HPDE6-E6E7 (cell line): ENCODE measurements around the gene EREG.
A peak's percentile ranks its signal among the peaks of the same experiment; 100 is the strongest.
"Not testable (repeated sequence)": the region's sequence is repeated elsewhere in the genome, so short reads cannot be mapped to it uniquely, and the experiment has no call there.

Experiments
- DNase-seq: peaks from one replicate; pipeline ENCODE4 v3.0.0; 2011; ENCODE audit warnings: missing footprints; ENCODE audit errors: extremely low spot score

Gene EREG, protein sequence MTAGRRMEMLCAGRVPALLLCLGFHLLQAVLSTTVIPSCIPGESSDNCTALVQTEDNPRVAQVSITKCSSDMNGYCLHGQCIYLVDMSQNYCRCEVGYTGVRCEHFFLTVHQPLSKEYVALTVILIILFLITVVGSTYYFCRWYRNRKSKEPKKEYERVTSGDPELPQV

GRCh38 chr4:74364652-74365491 is at the start of gene EREG:
Gene EREG, plus strand, starts transcription at chr4:74365145. Its CDS starts 164 bp downstream, at chr4:74365309.
- no peak for DNase-seq

DNA sequence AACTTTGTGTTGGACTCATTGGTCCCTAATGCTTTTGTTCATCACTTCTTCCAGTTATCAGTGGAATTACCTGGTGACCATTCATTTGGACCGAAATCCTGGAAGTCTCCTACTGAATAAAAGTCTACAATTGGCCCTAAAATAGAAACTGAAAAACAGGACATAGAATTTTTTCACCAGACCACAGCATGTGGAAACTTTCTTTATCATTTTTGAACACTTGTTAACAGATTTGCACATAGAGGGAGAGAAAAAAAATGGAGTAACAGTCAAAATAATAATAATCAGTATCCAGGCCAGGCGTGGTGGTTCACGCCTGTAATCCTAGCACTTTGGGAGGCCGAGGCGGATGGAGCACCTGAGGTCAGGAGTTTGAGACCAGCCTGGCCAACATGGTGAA is 49.6 kb upstream of the EREG start:
- DNase-seq, result no peak

GRCh38 chr4:74316397-74316796 is 48.5 kb upstream of the EREG start:
- DNase-seq, result no peak

DNA sequence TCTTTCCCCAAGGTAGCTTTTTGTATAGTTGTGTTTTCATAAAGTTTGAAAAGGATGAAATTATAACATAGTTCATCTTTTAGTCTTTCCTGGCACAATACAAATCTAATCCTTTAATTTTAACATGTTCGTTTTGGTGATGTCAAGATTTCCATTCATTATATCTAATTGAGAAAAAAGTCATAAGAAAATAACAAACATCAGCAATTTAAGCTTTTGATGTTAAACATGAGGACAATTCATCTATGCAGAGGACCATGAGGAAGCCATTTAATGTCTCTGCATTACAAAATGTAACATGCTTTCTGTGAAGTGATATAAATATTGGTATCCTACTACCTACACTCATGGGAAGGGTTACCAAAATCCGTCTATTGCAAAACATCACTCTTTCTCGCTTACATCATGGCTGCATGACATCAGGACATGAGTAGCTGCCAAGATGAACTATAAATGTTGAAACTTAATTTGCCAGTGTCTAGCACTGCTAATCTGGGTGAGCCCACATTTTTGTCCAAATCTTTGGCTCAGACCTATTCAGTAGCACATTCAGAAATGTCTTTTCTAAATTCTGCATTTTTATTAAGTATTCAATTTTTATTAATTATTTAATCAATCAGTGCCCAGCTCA is 47.2 kb upstream of the EREG start:
- no peak for DNase-seq

DNA sequence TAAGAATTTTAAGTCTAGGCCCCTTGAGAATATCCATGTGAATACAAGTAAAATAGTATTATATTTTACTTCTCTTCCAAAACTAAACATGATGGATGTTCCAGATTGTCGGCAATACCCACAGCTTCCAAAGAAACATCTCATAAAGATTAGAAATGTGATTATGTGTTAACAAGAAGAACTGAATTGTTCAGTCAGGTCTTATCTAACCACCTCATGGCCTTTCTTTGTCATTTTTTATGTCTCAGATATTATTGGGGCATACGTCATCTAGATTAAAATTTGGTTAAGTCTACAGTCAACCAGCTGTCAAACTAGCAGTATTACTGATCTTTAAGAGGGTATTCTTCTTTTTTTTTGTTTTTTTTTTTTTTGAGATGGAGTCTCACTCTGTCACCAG is 46.7 kb upstream of the EREG start:
- DNase-seq, result no peak

DNA sequence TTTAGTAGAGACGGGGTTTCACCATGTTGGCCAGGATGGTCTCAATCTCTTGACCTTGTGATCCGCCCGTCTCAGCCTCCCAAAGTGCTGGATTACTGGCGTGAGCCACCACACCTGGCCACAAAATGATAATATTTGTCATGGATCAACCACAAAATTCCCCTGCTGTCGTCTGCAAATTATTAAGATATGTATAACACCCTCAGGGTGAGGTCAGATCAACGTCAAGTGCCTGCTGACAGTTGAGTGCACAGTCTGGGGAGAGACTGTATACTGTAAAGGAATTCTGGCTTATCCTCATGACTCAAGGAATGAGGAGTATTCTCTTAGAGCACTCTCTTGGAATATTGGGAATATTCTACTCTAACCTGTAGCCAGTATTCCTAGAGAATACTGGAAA is 45.5 kb upstream of the EREG start:
- DNase-seq, result no peak

DNA sequence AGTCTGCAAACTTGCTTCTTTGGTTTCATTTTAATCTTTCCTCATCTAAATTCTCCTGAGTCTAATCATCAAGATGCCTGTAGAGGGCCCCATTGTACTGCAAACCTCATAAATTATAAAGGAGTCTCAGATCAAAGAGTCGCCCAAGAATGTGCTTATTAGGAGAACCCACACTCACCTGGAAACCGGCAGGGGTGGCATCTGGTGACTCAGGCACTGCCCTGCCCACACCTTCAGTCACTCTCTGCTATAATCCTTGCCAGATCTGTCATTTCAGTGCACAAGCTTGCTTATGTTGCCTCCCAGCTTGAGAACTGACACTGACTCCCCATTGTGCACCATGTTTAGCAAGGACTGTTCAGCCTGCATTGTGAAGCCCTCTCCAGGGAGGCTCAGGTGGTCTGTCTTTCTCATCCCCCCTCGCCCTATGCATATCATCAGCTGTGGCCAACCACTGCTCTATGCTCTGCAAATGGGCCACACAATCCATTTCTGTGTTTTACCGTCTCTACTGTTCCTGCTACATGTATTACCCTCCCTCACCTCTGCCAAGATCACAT is 44.3 kb upstream of the EREG start:
- peak; percentile 85 for DNase-seq

- DNase-seq, result no peak
Observed at GRCh38 chr4:74322301-74322700, 42.6 kb upstream of the EREG start.

GRCh38 chr4:74323663-74324062 is 41.3 kb upstream of the EREG start:
- DNase-seq, result no peak

DNA sequence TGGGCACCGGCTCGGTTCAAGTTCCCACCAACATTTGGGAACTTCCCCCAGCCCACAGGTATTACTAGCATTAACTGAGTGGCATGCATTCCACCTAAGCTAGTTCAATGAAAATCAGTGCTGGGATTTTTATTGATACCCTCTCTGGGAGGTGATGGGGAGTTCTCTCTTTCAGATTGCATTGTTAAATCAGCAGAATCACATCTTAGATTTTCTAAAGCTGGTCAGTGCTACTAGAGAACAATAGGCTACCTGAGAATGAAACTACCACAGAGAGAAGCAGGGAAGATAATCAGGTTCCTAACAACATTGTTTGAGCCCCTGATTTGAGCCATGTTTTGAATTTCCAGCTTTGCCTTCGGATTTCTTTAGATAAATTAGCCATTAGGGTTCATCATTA is 40.7 kb upstream of the EREG start:
- no peak for DNase-seq

DNA sequence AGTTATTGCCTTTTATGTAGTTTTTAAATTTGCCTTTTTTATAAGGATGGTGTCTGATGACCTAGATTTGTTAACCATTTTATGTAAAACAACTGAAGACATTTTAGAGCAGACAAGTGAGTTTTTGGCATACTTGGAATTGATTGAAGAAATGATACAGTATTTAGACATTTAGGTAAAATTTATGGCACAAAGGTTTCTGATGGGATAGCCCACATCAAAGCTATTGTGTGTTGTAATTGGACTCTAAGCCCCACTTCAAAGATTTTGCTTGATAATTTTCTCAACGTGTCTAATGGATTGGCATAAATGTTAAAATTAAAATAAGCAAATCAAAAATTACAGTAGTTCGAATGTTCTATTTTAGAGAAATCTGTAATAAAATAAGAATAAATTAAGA is 39.1 kb upstream of the EREG start:
- DNase-seq, result no peak

- DNase-seq, result no peak
Observed at GRCh38 chr4:74327762-74328161, 37.2 kb upstream of the EREG start.

- DNase-seq, result no peak
Observed at GRCh38 chr4:74328501-74328900, 36.4 kb upstream of the EREG start.

- DNase-seq, result no peak
Observed at GRCh38 chr4:74329307-74329706, 35.6 kb upstream of the EREG start.

DNA sequence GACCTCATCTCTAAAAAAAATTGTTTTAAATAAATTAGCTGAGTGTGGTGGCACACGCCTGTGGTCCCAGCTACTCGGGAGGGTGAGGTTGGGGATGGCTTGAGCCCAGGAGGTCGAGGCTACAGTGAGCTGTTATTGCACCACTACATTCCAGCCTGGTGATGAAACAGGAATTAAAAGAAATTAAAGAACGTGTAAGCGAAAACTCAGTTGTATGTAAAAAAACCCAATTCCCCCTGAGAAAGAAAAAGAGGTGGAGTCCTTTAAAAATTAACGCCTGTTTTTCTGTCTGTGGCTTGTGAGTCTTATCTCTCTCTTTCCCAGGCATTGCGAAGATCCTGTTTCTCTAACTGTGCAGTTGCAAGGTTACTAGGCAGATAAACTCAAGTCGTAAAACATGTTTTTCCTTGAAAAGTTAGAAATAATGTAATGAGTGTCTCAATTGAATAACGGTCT is 34.6 kb upstream of the EREG start:
- DNase-seq, result no peak

- no peak for DNase-seq
Observed at GRCh38 chr4:74331252-74331651, 33.7 kb upstream of the EREG start.

DNA sequence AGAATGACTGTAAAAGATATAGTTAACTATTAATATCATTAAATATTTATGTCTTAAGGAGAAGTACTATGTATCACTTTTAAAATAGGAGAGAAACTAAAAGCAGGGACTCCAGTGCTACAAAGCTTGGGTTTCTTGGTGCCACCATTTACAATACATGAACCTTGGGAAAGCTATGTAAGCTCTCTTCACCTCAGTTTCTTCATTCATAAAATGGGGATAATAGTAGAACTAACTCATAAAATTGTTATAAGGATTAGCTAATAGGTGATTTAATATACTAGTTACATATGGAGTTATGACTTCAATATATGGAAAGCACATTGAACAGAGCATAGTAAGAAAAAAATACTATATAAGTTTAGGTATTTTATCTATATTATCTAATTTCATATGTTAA is 33.0 kb upstream of the EREG start:
- DNase-seq, result no peak

DNA sequence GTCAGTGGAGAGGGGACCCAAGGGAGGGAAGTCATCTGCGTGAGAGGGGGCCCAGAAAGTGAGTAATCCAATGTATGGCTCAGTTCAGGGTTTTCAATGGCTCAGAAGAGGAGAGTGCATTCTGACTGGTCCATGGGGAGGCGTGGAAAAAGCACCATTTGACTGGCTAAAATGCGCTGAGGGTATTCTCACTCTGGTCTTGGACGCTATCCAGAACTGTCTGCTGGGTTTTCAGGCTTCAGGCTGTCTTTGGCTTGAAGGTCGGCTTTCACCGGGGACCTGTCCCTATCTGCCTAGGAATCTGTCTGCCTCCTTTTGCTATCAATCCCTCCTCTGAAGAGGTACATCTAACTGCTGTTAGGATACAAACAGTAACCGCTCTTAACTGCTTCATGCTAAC is 30.3 kb upstream of the EREG start:
- no peak for DNase-seq

DNA sequence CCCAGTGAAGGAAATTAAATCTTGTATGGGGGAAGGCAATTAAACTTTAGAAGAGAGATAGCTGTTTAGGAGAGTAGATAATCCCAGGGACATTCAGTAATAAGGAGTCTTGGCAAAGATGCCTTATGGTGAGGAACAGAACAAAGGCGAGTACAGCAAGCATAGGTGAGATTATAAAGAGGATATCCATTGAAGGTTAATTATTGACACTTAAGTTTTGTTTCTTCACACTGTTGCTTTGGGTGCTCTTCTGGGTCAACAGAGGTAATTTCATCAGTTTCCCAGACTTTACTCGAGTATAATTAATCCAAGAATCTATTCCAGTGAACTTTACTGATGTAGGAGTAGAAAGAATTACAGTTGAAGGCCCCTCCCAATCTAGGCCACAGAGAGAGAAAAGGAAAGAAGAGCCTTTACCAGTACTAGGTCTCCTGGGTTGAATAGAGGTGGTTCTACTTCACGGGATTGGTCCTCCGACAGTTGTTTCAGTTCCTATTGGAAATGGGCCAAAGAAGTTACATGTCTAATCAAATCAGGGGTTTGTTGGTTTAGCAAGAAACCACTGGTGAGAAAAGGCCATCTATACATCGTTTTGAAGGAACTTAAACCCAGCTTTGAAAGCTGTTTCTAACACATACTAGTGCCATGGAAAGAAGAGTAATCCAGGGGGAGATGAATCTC is 29.5 kb upstream of the EREG start:
- DNase-seq, result no peak

DNA sequence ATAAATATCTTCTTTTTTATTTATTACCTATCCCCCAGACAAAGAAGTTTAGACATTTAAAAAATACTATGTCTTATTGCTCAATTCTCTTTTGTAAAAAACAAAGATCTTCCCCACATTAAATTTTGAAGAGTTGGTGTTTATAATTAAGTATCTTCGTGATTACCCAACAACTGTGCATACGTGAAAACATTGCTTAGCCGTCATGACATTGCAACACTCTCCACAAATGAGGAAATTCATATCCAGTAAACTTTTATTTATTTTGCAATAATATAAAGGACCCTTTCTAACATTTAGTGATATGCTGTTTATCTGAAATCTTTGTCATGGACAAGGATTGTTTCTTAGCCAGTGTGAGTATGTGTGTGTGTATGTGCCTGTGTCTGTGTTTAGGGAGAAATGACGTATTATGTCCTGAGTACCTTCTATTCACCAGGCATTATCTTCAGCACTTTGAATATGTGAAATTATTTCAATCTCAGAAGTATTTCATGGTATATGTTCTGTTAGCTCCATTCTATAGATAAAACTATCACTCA is 26.1 kb upstream of the EREG start:
- no peak for DNase-seq

DNA sequence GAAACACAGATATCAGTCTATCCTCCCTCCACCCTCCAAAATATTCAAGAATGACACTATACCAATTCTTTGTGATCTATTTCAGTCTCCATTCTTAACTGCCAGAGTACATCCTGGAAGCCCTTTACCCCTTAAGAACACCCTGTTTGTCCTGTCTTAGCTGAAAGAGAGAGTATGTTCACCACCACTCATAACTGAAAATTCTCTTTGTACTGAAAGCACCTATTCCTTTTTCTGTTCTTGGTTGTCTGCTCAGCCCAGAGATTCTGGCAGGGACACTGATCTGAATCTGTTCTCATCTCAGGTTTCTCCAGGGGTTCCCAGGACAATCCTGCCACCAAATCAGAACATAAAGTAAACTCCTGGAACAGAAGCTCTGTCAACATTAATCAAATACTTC is 25.4 kb upstream of the EREG start:
- DNase-seq, result no peak

DNA sequence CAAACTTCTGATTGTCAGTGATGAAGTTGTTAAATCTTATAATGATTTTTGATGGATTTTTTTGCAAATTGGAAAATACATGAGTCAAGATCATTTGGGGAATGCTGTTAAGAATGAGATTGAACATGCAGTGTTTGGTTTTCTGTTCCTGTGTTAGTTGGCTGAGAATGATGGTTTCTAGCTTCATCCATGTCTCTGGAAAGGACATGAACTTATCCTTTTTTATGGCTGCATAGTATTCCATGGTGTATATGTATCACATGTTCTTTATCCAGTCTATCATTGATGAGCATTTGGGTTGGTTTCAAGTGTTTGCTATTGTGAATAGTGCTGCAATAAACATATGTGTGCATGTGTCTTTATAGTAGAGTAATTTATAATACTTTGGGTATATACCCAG is 24.5 kb upstream of the EREG start:
- not testable (repeated sequence) for DNase-seq
